PC-9 (cell line): ENCODE results near the gene LCLAT1.

Experiments used
- EZH2 ChIP-seq: fragments of 200-600 bp; sonication (generic); IDR thresholded peaks from 2 replicates; pipeline ENCODE4 v1.8.0; 2017; ENCODE audit warnings: antibody characterized with exemption, low read depth
- TF ChIP-seq, protein P1 (sequence below): fragments of 200-600 bp; sonication (generic); conservative IDR thresholded peaks from 2 replicates; pipeline ENCODE4 v1.6.1; 2017; ENCODE audit warnings: mixed run types, antibody characterized with exemption, mild to moderate bottlenecking, moderate library complexity

DNA sequence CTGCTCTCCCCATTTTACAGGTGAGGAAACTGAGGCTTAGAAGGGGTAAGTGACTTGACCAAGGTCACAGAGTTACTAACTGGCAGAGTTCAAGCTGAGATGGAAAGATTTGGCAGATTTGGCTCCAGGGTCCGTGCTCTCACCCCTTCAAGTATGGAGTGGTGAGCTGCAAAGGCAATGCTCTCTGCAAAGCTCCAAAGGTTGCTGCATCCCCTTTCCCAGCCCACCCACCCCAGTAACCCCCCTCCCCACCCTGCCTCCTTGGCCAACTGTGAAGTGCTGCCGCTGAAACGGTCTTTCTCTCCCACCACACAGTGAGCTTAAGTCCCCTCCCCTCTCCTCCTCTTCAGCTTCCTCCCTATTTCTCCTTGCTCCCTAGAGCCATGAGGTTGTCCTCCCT, 207.4 kb downstream of the LCLAT1 start:
- TF ChIP-seq, protein P1, sequence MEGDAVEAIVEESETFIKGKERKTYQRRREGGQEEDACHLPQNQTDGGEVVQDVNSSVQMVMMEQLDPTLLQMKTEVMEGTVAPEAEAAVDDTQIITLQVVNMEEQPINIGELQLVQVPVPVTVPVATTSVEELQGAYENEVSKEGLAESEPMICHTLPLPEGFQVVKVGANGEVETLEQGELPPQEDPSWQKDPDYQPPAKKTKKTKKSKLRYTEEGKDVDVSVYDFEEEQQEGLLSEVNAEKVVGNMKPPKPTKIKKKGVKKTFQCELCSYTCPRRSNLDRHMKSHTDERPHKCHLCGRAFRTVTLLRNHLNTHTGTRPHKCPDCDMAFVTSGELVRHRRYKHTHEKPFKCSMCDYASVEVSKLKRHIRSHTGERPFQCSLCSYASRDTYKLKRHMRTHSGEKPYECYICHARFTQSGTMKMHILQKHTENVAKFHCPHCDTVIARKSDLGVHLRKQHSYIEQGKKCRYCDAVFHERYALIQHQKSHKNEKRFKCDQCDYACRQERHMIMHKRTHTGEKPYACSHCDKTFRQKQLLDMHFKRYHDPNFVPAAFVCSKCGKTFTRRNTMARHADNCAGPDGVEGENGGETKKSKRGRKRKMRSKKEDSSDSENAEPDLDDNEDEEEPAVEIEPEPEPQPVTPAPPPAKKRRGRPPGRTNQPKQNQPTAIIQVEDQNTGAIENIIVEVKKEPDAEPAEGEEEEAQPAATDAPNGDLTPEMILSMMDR, result no peak
- TF ChIP-seq EZH2, result no peak
